ENCODE results near the gene SCRT2. TPM values are rescaled to one million over a fixed set of nuclear protein-coding genes. Genes with fewer than 3 reads are reported as not detected.

SCRT2 gene
- total RNA-seq, 4 donors from 2014 or later = not detected

DNA sequence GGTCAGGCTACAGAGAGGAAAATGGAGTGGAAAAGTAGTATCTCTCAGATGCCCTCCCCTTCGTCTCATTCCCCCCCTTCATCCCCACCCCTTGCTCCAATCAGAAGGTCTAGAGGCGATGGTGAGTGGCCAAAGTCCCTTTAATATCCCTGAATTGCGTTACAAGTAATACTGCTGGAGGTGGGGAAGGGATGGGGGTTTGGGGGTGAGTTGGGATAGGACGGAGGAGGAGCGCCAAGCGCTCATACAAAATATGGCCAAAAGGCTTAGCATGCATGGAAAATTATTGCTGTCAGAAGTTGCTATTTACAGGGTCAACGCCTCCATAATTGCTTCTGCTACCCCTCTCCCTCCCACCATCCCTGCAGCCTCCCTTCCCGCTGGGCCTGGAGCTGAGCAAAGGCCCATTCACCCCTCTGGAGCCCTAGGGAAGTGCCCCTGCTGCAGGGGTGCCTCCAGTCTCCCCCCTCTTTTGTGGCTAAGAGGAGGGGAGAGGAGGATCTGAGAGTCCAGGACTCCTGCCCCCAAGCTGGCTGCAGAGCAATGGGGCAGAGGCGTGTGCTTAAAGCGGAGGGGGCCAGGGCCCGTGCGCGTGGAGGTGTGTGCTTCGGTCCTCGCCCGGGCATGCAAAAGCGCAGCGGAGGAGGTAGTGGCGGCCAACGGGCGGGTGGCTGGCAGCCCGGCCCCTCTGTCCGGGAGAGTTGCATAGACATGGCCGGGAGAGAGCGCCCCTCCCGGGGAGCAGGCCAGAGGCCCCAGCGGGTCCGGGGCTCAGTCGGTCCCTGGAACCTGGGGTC, 13.9 kb downstream of the SCRT2 start:
- 26% methylated on average over 16 of the region's 29 CpGs for WGBS
- Histone ChIP-seq H3K36me3 (no peaks in the 10 kb centered on the region), H3K27me3 (peaks cover 80% of the 10 kb centered on the region), H3K4me1 (peaks cover 12% of the 10 kb centered on the region), H3K9me3 (no peaks in the 10 kb centered on the region), H3K4me3 (no peak overlapping the region), H3K27ac (no peak overlapping the region)
- DNase-seq (ENCODE audit: low spot score in 2 of 2) = no peak
- no peak for TF ChIP-seq POLR2A (IDR thresholded peaks at IDR 0.05)
- no peak for TF ChIP-seq EP300 (IDR thresholded peaks at IDR 0.05)
- TF ChIP-seq POLR2AphosphoS5 (IDR thresholded peaks at IDR 0.05) = no peak
- TF ChIP-seq, protein P1, sequence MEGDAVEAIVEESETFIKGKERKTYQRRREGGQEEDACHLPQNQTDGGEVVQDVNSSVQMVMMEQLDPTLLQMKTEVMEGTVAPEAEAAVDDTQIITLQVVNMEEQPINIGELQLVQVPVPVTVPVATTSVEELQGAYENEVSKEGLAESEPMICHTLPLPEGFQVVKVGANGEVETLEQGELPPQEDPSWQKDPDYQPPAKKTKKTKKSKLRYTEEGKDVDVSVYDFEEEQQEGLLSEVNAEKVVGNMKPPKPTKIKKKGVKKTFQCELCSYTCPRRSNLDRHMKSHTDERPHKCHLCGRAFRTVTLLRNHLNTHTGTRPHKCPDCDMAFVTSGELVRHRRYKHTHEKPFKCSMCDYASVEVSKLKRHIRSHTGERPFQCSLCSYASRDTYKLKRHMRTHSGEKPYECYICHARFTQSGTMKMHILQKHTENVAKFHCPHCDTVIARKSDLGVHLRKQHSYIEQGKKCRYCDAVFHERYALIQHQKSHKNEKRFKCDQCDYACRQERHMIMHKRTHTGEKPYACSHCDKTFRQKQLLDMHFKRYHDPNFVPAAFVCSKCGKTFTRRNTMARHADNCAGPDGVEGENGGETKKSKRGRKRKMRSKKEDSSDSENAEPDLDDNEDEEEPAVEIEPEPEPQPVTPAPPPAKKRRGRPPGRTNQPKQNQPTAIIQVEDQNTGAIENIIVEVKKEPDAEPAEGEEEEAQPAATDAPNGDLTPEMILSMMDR (IDR thresholded peaks at IDR 0.05) = no peak

DNA sequence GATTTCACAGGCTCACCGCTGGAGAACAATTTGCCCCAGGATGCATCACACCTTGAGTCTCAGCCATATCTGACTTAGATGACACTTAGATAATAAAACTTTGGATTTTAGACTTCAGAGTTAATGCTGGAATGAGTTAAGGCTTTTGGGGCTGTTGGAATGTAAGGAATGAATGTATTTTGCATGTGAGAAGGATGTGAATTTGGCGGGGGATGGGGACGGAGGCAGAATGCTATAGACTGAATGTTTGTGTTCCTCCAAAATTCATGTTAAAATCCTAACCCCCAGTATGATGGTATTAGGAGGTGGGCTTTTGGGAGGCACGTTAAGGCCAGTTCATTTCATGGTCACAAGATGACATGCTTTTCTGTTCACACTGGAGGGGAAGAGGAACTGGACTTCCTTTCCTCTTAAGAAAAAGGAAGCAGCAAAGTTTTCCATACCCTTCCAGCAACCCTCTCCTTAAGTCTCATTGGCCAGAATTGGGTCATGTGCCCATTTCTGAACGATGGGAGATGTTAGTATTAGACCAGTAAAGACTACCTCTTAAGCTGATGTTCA, 16.8 kb downstream of the SCRT2 start:
- DNase-seq (ENCODE audit: low spot score in 2 of 2) = no peak
- Histone ChIP-seq H3K27me3 (peaks cover 51% of the 10 kb centered on the region), H3K9me3 (no peaks in the 10 kb centered on the region), H3K27ac (no peak overlapping the region), H3K36me3 (no peaks in the 10 kb centered on the region), H3K4me3 (no peak overlapping the region), H3K4me1 (peaks cover 18% of the 10 kb centered on the region)
- TF ChIP-seq POLR2AphosphoS5 (IDR thresholded peaks at IDR 0.05) (no peak), EP300 (IDR thresholded peaks at IDR 0.05) (no peak), POLR2A (IDR thresholded peaks at IDR 0.05) (no peak)
- TF ChIP-seq, protein P1 (IDR thresholded peaks at IDR 0.05) = no peak
- WGBS = 19% methylated on average over 5 of the region's 5 CpGs

DNA sequence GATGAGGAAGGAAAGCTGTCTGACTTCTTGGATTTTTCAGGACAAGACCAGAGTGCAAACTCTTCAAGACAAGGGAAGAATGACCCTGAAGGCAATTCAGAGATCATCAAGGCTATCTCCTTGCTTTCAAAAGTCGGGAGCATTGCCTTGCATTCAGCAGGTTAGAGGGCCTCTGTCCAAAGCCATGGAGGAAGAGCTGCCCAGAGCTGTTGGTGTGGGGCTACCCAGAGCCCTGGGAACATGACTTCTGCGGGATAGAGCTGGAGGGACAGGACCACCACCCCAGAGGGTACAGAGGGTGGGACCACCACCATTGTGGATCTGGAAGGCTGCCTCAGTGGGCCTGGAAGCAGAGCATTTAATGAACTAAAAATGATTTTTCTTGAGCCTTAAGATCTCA, 17.4 kb downstream of the SCRT2 start:
- WGBS = 23% methylated on average over 2 of the region's 2 CpGs
- Histone ChIP-seq H3K9me3 (no peaks in the 10 kb centered on the region), H3K27ac (no peak overlapping the region), H3K4me1 (peaks cover 18% of the 10 kb centered on the region), H3K27me3 (peaks cover 45% of the 10 kb centered on the region), H3K4me3 (no peak overlapping the region), H3K36me3 (no peaks in the 10 kb centered on the region)
- TF ChIP-seq, protein P1 (IDR thresholded peaks at IDR 0.05) = no peak
- TF ChIP-seq EP300 (IDR thresholded peaks at IDR 0.05) (no peak), POLR2A (IDR thresholded peaks at IDR 0.05) (no peak), POLR2AphosphoS5 (IDR thresholded peaks at IDR 0.05) (no peak)
- DNase-seq (ENCODE audit: low spot score in 2 of 2) = no peak

DNA sequence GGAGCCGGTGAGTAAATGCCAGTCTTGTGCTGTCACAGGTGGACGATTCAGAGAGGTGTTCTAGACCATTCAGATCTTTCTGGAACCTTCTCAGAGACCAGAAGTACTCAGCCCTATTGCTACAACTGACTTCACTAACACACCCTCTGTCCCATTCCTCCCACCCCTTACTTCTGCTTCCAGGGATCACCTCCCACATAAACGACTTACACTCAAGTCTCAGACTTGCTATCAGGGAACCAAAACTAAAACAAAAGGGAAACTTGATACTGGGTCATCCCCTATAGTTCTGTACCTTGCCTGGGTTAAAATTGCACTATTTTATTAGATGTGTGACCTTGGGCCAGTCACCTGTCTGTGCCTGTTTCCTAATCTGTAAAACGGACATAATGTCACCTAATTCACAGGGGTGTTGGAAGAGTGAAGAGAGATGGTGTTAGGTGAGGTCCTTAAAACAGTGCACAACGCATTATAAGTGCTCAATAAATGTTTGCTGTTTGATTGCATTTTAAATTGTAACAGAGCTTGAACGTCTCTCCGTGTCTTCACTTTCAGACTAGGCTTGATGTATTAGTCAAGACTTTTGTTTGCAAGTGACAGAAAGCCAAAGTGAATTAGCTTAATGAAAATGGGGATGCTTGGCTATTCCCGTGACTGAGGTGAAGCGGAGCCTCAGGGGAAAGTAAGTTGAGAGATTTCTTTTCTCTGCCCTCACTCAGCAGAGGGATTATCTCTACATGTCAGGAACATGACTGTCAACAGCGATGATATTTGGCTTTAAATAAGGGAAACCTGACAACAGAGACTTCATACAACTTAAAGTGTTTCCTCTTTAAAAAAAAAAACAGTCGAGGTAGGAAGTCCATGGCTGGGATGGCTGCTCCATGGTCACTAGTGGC, 19.6 kb downstream of the SCRT2 start:
- Histone ChIP-seq H3K4me3 (no peak overlapping the region), H3K9me3 (no peaks in the 10 kb centered on the region), H3K27ac (no peak overlapping the region), H3K27me3 (peaks cover 23% of the 10 kb centered on the region), H3K4me1 (peaks cover 23% of the 10 kb centered on the region), H3K36me3 (no peaks in the 10 kb centered on the region)
- WGBS = 70% methylated on average over 11 of the region's 11 CpGs
- TF ChIP-seq EP300 (IDR thresholded peaks at IDR 0.05) (no peak), POLR2AphosphoS5 (IDR thresholded peaks at IDR 0.05) (no peak), POLR2A (IDR thresholded peaks at IDR 0.05) (no peak)
- TF ChIP-seq, protein P1 (IDR thresholded peaks at IDR 0.05) = no peak
- no peak for DNase-seq (ENCODE audit: low spot score in 2 of 2)

DNA sequence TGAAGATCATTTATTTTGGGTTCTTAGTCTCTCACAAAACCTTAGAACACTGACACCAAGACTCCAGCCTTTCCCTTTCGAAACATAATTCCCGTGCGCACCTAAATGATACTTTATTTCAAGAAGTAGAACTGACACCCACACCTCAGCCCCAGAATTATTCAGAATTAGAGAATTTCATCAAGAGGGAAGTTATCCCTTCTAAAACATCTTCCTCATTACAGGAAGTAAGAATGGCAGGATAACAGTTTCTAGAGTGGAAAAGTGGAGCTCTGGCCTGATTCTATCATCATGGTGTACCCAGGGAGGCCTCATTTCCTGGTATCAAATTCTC, 21.2 kb downstream of the SCRT2 start:
- 91% methylated on average over 3 of the region's 3 CpGs for WGBS

More for the DNA sequence above, 21.2 kb downstream of the SCRT2 start:
- Histone ChIP-seq H3K27me3 (peaks cover 7% of the 10 kb centered on the region), H3K27ac (no peak overlapping the region), H3K36me3 (peaks cover 8% of the 10 kb centered on the region), H3K9me3 (no peaks in the 10 kb centered on the region), H3K4me3 (no peak overlapping the region), H3K4me1 (peaks cover 23% of the 10 kb centered on the region)
- TF ChIP-seq EP300 (IDR thresholded peaks at IDR 0.05) (no peak), POLR2A (IDR thresholded peaks at IDR 0.05) (no peak), POLR2AphosphoS5 (IDR thresholded peaks at IDR 0.05) (no peak)
- TF ChIP-seq, protein P1 (IDR thresholded peaks at IDR 0.05) = no peak
- no peak for DNase-seq (ENCODE audit: low spot score in 2 of 2)
